ENCODE results near the gene MINDY4. TPM values are rescaled to one million over a fixed set of nuclear protein-coding genes. Genes with fewer than 3 reads are reported as not detected.

MINDY4 gene
- total RNA-seq, 3 donors from 2014 or later (not counting 1 experiment from before 2014, with no cell fraction given): 1.1 to 1.7 (median 1.1) TPM

- intact Hi-C loops (cut with micrococcal nuclease): no loop called here
- no peaks in the 10 kb centered on the region for H3K36me3 Mint-ChIP-seq
- H3K4me1 Mint-ChIP-seq: peaks cover 28 to 31% of the 10 kb centered on the region in 2 donors
- no peak for ATAC-seq
- WGBS (ENCODE audit: insufficient coverage): 88% methylated on average over 12 of the region's 12 CpGs
- H3K27ac ChIP-seq (ENCODE audit: low read length): no peak overlapping the region
- no peaks in the 10 kb centered on the region for H3K36me3 ChIP-seq (ENCODE audit: control insufficient read depth, insufficient read depth, low read length)
- H3K9me3 Mint-ChIP-seq: no peaks in the 10 kb centered on the region
- no peak overlapping the region for H3K4me3 ChIP-seq (ENCODE audit: low read length)
- H3K9me3 ChIP-seq (ENCODE audit: control insufficient read depth, insufficient read depth, low read length): no peaks in the 10 kb centered on the region
- H3K27me3 Mint-ChIP-seq (ENCODE audit: low read depth in 2 of 2): no peaks in the 10 kb centered on the region
- H3K4me3 Mint-ChIP-seq: no peak overlapping the region
- H3K27ac Mint-ChIP-seq: no peak overlapping the region
- TF ChIP-seq CTCF (IDR thresholded peaks at IDR 0.05): no peak
- no peaks in the 10 kb centered on the region for H3K27me3 ChIP-seq (ENCODE audit: control insufficient read depth, insufficient read depth, low read length)
- H3K4me1 ChIP-seq (ENCODE audit: control insufficient read depth, insufficient read depth, low read length): peaks cover 20% of the 10 kb centered on the region
- no peak for DNase-seq
Measured at GRCh38 chr7:30732606-30733005, 38.6 kb upstream of the MINDY4 start.

- Mint-ChIP-seq H3K36me3 (no peaks in the 10 kb centered on the region), H3K27ac (no peak overlapping the region), H3K9me3 (no peaks in the 10 kb centered on the region), H3K27me3 (ENCODE audit: low read depth in 2 of 2) (no peaks in the 10 kb centered on the region), H3K4me3 (no peak overlapping the region), H3K4me1 (peaks cover 28 to 31% of the 10 kb centered on the region in 2 donors)
- DNase-seq (no peak), ATAC-seq (no peak)
- Histone ChIP-seq H3K27me3 (ENCODE audit: control insufficient read depth, insufficient read depth, low read length) (no peaks in the 10 kb centered on the region), H3K4me3 (ENCODE audit: low read length) (no peak overlapping the region), H3K36me3 (ENCODE audit: control insufficient read depth, insufficient read depth, low read length) (no peaks in the 10 kb centered on the region), H3K27ac (ENCODE audit: low read length) (no peak overlapping the region), H3K9me3 (ENCODE audit: control insufficient read depth, insufficient read depth, low read length) (no peaks in the 10 kb centered on the region), H3K4me1 (ENCODE audit: control insufficient read depth, insufficient read depth, low read length) (peaks cover 15% of the 10 kb centered on the region)
- intact Hi-C loops (cut with micrococcal nuclease): no loop called here
- WGBS (ENCODE audit: insufficient coverage): 99% methylated on average over 6 of the region's 6 CpGs
- no peak for TF ChIP-seq CTCF (IDR thresholded peaks at IDR 0.05)
Measured at GRCh38 chr7:30733216-30733615, 38.0 kb upstream of the MINDY4 start.

- Mint-ChIP-seq H3K4me3 (no peak overlapping the region), H3K36me3 (no peaks in the 10 kb centered on the region), H3K27ac (peak overlapping the region in 1 of 2 donors; percentile 21), H3K27me3 (ENCODE audit: low read depth in 2 of 2) (no peaks in the 10 kb centered on the region), H3K9me3 (no peaks in the 10 kb centered on the region), H3K4me1 (peaks cover 28 to 31% of the 10 kb centered on the region in 2 donors)
- H3K36me3 ChIP-seq (ENCODE audit: control insufficient read depth, insufficient read depth, low read length): no peaks in the 10 kb centered on the region
- H3K9me3 ChIP-seq (ENCODE audit: control insufficient read depth, insufficient read depth, low read length): no peaks in the 10 kb centered on the region
- no peak for TF ChIP-seq CTCF (IDR thresholded peaks at IDR 0.05)
- no peaks in the 10 kb centered on the region for H3K27me3 ChIP-seq (ENCODE audit: control insufficient read depth, insufficient read depth, low read length)
- H3K4me1 ChIP-seq (ENCODE audit: control insufficient read depth, insufficient read depth, low read length): peaks cover 18% of the 10 kb centered on the region
- intact Hi-C loops (cut with micrococcal nuclease): no loop called here
- DNase-seq (no peak), ATAC-seq (no peak)
- 97% methylated on average over 11 of the region's 11 CpGs for WGBS (ENCODE audit: insufficient coverage)
- H3K27ac ChIP-seq (ENCODE audit: low read length): no peak overlapping the region
- no peak overlapping the region for H3K4me3 ChIP-seq (ENCODE audit: low read length)
Measured at GRCh38 chr7:30733691-30734090, 37.5 kb upstream of the MINDY4 start.

- Mint-ChIP-seq H3K27ac (peak overlapping the region in 1 of 2 donors; percentile 21), H3K36me3 (no peaks in the 10 kb centered on the region), H3K27me3 (ENCODE audit: low read depth in 2 of 2) (no peaks in the 10 kb centered on the region), H3K4me3 (no peak overlapping the region), H3K9me3 (no peaks in the 10 kb centered on the region), H3K4me1 (peaks cover 26 to 28% of the 10 kb centered on the region in 2 donors)
- Histone ChIP-seq H3K9me3 (ENCODE audit: control insufficient read depth, insufficient read depth, low read length) (no peaks in the 10 kb centered on the region), H3K36me3 (ENCODE audit: control insufficient read depth, insufficient read depth, low read length) (no peaks in the 10 kb centered on the region), H3K27ac (ENCODE audit: low read length) (no peak overlapping the region), H3K4me1 (ENCODE audit: control insufficient read depth, insufficient read depth, low read length) (peaks cover 23% of the 10 kb centered on the region), H3K27me3 (ENCODE audit: control insufficient read depth, insufficient read depth, low read length) (no peaks in the 10 kb centered on the region), H3K4me3 (ENCODE audit: low read length) (no peak overlapping the region)
- intact Hi-C loops (cut with micrococcal nuclease): no loop called here
- no peak for TF ChIP-seq CTCF (IDR thresholded peaks at IDR 0.05)
- DNase-seq (no peak), ATAC-seq (no peak)
- 93% methylated on average over 7 of the region's 7 CpGs for WGBS (ENCODE audit: insufficient coverage)
Measured at GRCh38 chr7:30734497-30734896, 36.7 kb upstream of the MINDY4 start.
